Neural cell (in vitro differentiated cells): ENCODE data around the gene POLE2.

Experiments
- EZH2 ChIP-seq: fragments of 200-600, 300-800 bp; shearing (Covaris generic), sonication (generic); IDR thresholded peaks from 2 replicates; pipeline ENCODE4 v1.6.1; 2014; ENCODE audit warnings: antibody characterized with exemption, low read length, borderline replicate concordance, mild to moderate bottlenecking; ENCODE audit not compliant: insufficient read depth, poor library complexity, severe bottlenecking
- MXI1 ChIP-seq: fragments of 450-650 bp; conservative IDR thresholded peaks from 2 replicates; pipeline ENCODE4 v1.6.1; 2014; ENCODE audit warnings: antibody characterized with exemption, mild to moderate bottlenecking; ENCODE audit not compliant: poor library complexity, severe bottlenecking
- POLR2AphosphoS5 ChIP-seq: IDR thresholded peaks from 2 replicates; pipeline ENCODE4 v1.6.1; 2012
- RAD21 ChIP-seq: fragments of 450-650 bp; conservative IDR thresholded peaks from 2 replicates; pipeline ENCODE4 v1.6.1; 2014; ENCODE audit warnings: antibody characterized with exemption, mild to moderate bottlenecking, moderate library complexity
- SMC3 ChIP-seq: fragments of 450-650 bp; conservative IDR thresholded peaks from 2 replicates; pipeline ENCODE4 v1.6.1; 2014; ENCODE audit warnings: antibody characterized with exemption, mild to moderate bottlenecking, moderate library complexity; ENCODE audit not compliant: poor library complexity
- TF ChIP-seq, protein P1 (sequence below): fragments of 450-650 bp; IDR thresholded peaks from 2 replicates; pipeline ENCODE4 v1.5.1; 2014; ENCODE audit warnings: antibody characterized with exemption, mild to moderate bottlenecking, moderate library complexity; ENCODE audit not compliant: poor library complexity, severe bottlenecking
- TF ChIP-seq, protein P2 (sequence below): IDR thresholded peaks from 2 replicates; pipeline ENCODE4 v1.6.1; 2012; ENCODE audit warnings: borderline replicate concordance

DNA sequence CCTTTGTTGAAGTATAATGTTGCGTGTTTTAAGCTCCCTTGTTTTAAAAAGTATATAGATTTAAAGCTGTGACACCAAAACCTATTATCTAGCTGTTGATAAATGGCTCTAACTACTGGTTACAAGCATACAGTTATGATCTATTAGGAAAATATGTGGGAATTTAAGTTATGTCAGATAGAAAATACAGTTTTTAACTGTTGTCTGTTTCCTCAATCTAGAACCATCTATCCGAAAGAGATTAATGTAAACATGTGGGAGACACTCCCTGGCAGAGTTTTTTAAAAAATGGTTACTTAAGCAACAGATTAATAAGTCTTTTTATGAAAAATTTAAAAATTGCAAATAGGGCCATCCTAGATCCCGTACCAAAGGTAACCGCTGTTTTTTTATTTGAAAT is 75.8 kb downstream of the POLE2 start:
- TF ChIP-seq, protein P1, sequence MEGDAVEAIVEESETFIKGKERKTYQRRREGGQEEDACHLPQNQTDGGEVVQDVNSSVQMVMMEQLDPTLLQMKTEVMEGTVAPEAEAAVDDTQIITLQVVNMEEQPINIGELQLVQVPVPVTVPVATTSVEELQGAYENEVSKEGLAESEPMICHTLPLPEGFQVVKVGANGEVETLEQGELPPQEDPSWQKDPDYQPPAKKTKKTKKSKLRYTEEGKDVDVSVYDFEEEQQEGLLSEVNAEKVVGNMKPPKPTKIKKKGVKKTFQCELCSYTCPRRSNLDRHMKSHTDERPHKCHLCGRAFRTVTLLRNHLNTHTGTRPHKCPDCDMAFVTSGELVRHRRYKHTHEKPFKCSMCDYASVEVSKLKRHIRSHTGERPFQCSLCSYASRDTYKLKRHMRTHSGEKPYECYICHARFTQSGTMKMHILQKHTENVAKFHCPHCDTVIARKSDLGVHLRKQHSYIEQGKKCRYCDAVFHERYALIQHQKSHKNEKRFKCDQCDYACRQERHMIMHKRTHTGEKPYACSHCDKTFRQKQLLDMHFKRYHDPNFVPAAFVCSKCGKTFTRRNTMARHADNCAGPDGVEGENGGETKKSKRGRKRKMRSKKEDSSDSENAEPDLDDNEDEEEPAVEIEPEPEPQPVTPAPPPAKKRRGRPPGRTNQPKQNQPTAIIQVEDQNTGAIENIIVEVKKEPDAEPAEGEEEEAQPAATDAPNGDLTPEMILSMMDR, result no peak
- TF ChIP-seq POLR2AphosphoS5, result no peak
- TF ChIP-seq MXI1, result no peak
- TF ChIP-seq RAD21, result no peak
- no peak for TF ChIP-seq EZH2
- TF ChIP-seq SMC3, result no peak
- TF ChIP-seq, protein P2, sequence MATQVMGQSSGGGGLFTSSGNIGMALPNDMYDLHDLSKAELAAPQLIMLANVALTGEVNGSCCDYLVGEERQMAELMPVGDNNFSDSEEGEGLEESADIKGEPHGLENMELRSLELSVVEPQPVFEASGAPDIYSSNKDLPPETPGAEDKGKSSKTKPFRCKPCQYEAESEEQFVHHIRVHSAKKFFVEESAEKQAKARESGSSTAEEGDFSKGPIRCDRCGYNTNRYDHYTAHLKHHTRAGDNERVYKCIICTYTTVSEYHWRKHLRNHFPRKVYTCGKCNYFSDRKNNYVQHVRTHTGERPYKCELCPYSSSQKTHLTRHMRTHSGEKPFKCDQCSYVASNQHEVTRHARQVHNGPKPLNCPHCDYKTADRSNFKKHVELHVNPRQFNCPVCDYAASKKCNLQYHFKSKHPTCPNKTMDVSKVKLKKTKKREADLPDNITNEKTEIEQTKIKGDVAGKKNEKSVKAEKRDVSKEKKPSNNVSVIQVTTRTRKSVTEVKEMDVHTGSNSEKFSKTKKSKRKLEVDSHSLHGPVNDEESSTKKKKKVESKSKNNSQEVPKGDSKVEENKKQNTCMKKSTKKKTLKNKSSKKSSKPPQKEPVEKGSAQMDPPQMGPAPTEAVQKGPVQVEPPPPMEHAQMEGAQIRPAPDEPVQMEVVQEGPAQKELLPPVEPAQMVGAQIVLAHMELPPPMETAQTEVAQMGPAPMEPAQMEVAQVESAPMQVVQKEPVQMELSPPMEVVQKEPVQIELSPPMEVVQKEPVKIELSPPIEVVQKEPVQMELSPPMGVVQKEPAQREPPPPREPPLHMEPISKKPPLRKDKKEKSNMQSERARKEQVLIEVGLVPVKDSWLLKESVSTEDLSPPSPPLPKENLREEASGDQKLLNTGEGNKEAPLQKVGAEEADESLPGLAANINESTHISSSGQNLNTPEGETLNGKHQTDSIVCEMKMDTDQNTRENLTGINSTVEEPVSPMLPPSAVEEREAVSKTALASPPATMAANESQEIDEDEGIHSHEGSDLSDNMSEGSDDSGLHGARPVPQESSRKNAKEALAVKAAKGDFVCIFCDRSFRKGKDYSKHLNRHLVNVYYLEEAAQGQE, result no peak
